Naive thymus-derived CD8-positive, alpha-beta T cell (primary cell): ENCODE results near the gene CNR2. TPM values are rescaled to one million over a fixed set of nuclear protein-coding genes. Genes with fewer than 3 reads are reported as not detected.
A peak's percentile ranks its signal among the peaks of the same experiment; 100 is the strongest.

ENCODE experiments used
- ATAC-seq, 2 donors: fragments of 150-1000 bp; cut with Tn5 transposase in 1 of 2; sonication (Bioruptor Pico), chemical (Tn5 transposase) in 1 of 2; 1 replicate in 1 of 2; 2 replicates in 1 of 2; pipeline ENCODE4 v1.10.0; 2021; ENCODE audit warnings: mild to moderate bottlenecking in 2 of 2, moderate library complexity in 2 of 2
- POLR2A ChIA-PET: fragments of 350-600 bp; sonication (Branson Sonifier 250); formaldehyde crosslinking; loops from one replicate; lab custom pipeline; 2021; ENCODE audit warnings: antibody characterized with exemption; lab: Charles Lee
- DNase-seq, 10 donors: peaks; one replicate each; pipeline versions ENCODE4 v3.0.0 to v3.0.0-alpha.2; 2020 to 2022
- H3K27ac Mint-ChIP-seq, 10 donors: one replicate each; pipeline ENCODE4 v1.8.0; 2020 to 2022; ENCODE audit warnings: mild to moderate bottlenecking in 10 of 10, mixed read lengths in 10 of 10, moderate library complexity in 4 of 10, inconsistent platforms in 1 of 10
- H3K27me3 Mint-ChIP-seq, 5 donors: one replicate each; pipeline ENCODE4 v1.8.0; 2021 to 2022; ENCODE audit warnings: mixed read lengths in 5 of 5
- H3K36me3 Mint-ChIP-seq, 3 donors: one replicate each; pipeline ENCODE4 v1.8.0; 2020 to 2022; ENCODE audit warnings: mixed read lengths in 3 of 3, mild to moderate bottlenecking in 2 of 3, inconsistent platforms in 1 of 3
- H3K4me1 Mint-ChIP-seq, 4 donors: one replicate each; pipeline ENCODE4 v1.8.0; 2021 to 2022; ENCODE audit warnings: mixed read lengths in 4 of 4
- H3K4me3 Mint-ChIP-seq, 10 donors: one replicate each; pipeline ENCODE4 v1.8.0; 2020 to 2022; ENCODE audit warnings: mild to moderate bottlenecking in 10 of 10, mixed read lengths in 10 of 10, moderate library complexity in 6 of 10, inconsistent platforms in 1 of 10
- H3K9me3 Mint-ChIP-seq, 9 donors: one replicate each; pipeline ENCODE4 v1.8.0; 2020 to 2022; ENCODE audit warnings: mixed read lengths in 9 of 9, mild to moderate bottlenecking in 3 of 9, inconsistent platforms in 1 of 9, moderate library complexity in 1 of 9
- polyA plus RNA-seq, 3 donors: library from polyadenylated mRNA; unstranded; fragments of 300-500 nt; fragmentation: Illumina TruSeq; gene quantifications; one replicate each; pipeline ENCODE4 v1.2.3, GENCODE V29; 2021
- total RNA-seq, 8 experiments: library from RNA in 2 of 8; stranded (reverse) in 2 of 8; gene quantifications; one replicate each; pipeline ENCODE4 v1.2.3 and lab custom pipeline; 2021 to 2026

The CNR2 gene
- total and polyA plus RNA-seq, 5 experiments from 2014 or later = 0.05 to 3.2 (median 0.99) TPM

DNA sequence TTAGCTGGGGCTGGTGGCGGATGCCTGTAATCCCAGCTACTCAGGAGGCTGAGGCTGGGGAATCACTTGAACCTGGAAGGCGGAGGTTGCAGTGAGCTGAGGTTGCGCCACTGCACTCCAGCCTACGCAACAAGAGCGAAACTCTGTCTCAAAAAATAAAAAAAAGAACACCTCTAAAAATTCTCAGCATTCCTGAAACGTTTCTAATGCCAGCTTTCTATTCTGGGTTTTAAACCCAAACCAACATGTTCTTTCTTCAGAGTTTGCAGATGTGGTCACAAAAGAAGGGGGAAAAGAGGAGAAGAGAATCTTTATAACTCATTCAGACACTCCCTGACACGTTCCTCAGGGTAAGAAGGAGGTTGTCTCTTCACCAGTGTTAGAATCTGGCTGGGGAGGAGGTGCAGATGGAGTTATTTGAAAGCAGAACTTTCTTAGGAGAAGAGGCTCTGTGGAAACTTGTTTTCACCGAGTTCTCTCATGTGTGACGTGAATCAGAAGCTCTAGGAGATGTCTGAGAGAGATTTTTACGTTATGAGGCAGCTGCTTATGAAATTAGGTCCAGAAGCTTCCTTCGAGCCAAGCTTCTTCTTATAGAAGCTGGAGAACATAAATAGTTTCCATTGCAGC is 17.8 kb upstream of the CNR2 start:
- Mint-ChIP-seq H3K4me1 (peaks cover 0 to 18% (median 0%) of the 10 kb centered on the region in 4 donors), H3K9me3 (no peaks in the 10 kb centered on the region), H3K27me3 (no peaks in the 10 kb centered on the region), H3K27ac (peak overlapping the region in 3 of 10 donors; percentile 15 to 60 (median 54)), H3K4me3 (peak overlapping the region in 1 of 10 donors; percentile 48), H3K36me3 (no peaks in the 10 kb centered on the region)
- ATAC-seq (peak in 1 of 2 donors; percentile 25), DNase-seq (no peak)
- POLR2A ChIA-PET = interaction anchor here (0.6 to 0.9 kb wide), 2 partner anchors 11 to 693 kb away, joined by 3 to 4 read pairs; no protein-coding TSS in a partner anchor

DNA sequence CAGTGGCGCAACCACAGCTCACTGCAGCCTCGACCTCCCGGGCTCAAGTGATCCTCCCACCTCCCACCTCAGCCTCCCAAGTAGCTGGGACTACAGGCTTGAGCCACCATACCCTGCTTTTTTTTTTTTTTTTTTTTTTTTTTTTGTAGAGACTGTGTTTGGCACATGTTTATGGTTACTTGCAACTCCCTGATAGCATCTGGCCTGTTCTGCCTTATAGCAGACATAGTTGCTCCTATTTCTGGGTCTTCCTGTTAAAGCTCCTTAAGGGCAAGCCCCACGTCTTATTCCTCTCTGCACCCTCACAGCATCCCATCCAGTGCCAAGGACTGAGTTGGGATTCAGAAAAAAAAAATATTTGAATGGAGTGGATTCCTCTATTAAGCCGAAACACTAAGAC is 17.1 kb upstream of the CNR2 start:
- Mint-ChIP-seq H3K36me3 (no peaks in the 10 kb centered on the region), H3K4me3 (no peak overlapping the region), H3K9me3 (no peaks in the 10 kb centered on the region), H3K27ac (no peak overlapping the region), H3K27me3 (no peaks in the 10 kb centered on the region), H3K4me1 (peaks cover 0 to 18% (median 0%) of the 10 kb centered on the region in 4 donors)
- ATAC-seq (no peak), DNase-seq (no peak)
- POLR2A ChIA-PET = no interaction called here

DNA sequence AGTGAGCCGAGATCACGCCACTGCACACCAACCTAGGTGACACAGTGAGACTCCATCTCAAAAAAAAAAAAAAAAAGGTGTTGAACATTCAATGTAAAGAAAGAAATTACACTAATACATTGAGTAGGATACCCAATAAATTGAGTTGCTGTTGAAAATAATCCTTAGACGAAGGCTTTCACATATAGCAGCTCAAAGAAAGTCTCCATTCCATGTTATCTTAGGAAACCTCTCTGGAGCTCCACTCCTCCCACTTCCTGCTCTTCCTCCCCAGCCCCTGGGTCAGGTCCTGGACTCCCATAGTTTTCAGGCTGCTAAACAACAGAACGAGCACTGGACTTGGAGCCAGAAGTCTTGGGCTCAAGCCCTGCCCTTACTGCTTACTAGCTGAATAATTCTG is 15.6 kb upstream of the CNR2 start:
- H3K27ac Mint-ChIP-seq = no peak overlapping the region
- no peaks in the 10 kb centered on the region for H3K36me3 Mint-ChIP-seq
- no peak for ATAC-seq
- peaks cover 0 to 18% (median 0%) of the 10 kb centered on the region in 4 donors for H3K4me1 Mint-ChIP-seq
- POLR2A ChIA-PET = no interaction called here
- no peaks in the 10 kb centered on the region for H3K9me3 Mint-ChIP-seq
- H3K27me3 Mint-ChIP-seq = no peaks in the 10 kb centered on the region
- DNase-seq = no peak
- H3K4me3 Mint-ChIP-seq = no peak overlapping the region

- Mint-ChIP-seq H3K27ac (no peak overlapping the region), H3K9me3 (no peaks in the 10 kb centered on the region), H3K4me1 (peaks cover 0 to 14% (median 0%) of the 10 kb centered on the region in 4 donors), H3K27me3 (no peaks in the 10 kb centered on the region), H3K4me3 (no peak overlapping the region), H3K36me3 (no peaks in the 10 kb centered on the region)
- POLR2A ChIA-PET = no interaction called here
- ATAC-seq = no peak
- DNase-seq = no peak
Observed at GRCh38 chr1:23927097-23927496, 13.9 kb upstream of the CNR2 start.

DNA sequence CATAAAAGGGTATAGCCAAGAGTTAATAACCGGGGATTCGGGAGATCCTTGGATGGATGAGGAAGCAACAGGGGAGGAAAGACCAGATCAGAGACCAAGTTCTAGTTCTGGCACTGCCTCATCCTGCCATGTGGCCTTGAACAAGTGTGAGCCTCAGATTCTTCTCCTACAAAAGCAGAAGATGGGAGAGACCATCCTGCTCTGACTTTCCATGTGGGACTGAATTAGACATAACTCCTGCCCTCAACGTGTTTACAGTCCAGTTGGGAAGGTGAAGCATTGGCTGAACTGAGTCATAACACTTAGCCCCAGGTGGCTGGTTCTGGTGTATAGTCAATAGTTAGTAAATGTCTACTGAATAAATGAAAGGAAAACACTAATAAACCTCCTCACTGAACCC is 12.1 kb upstream of the CNR2 start:
- H3K27me3 Mint-ChIP-seq = no peaks in the 10 kb centered on the region
- H3K4me1 Mint-ChIP-seq = peaks cover 0 to 6% (median 0%) of the 10 kb centered on the region in 4 donors
- no peaks in the 10 kb centered on the region for H3K36me3 Mint-ChIP-seq
- POLR2A ChIA-PET = no interaction called here
- no peak overlapping the region for H3K27ac Mint-ChIP-seq
- no peak overlapping the region for H3K4me3 Mint-ChIP-seq
- H3K9me3 Mint-ChIP-seq = no peaks in the 10 kb centered on the region
- no peak for ATAC-seq
- no peak for DNase-seq

GRCh38 chr1:23924601-23925000 is 11.4 kb upstream of the CNR2 start:
- POLR2A ChIA-PET = no interaction called here
- Mint-ChIP-seq H3K27ac (no peak overlapping the region), H3K4me3 (no peak overlapping the region), H3K9me3 (no peaks in the 10 kb centered on the region), H3K36me3 (no peaks in the 10 kb centered on the region), H3K4me1 (peaks cover 0 to 13% (median 0%) of the 10 kb centered on the region in 4 donors), H3K27me3 (no peaks in the 10 kb centered on the region)
- DNase-seq (no peak), ATAC-seq (no peak)

- ATAC-seq (no peak), DNase-seq (no peak)
- POLR2A ChIA-PET = no interaction called here
- H3K4me3 Mint-ChIP-seq = no peak overlapping the region
- no peaks in the 10 kb centered on the region for H3K27me3 Mint-ChIP-seq
- H3K27ac Mint-ChIP-seq = peak overlapping the region in 1 of 10 donors; percentile 4
- no peaks in the 10 kb centered on the region for H3K36me3 Mint-ChIP-seq
- H3K9me3 Mint-ChIP-seq = no peaks in the 10 kb centered on the region
- peaks cover 0 to 13% (median 0%) of the 10 kb centered on the region in 4 donors for H3K4me1 Mint-ChIP-seq
Observed at GRCh38 chr1:23923592-23924499, 10.7 kb upstream of the CNR2 start.

GRCh38 chr1:23922321-23922943 is 9.3 kb upstream of the CNR2 start:
- ATAC-seq = no peak
- no peak for DNase-seq
- Mint-ChIP-seq H3K27me3 (no peaks in the 10 kb centered on the region), H3K27ac (peak overlapping the region in 1 of 10 donors; percentile 15), H3K9me3 (no peaks in the 10 kb centered on the region), H3K4me3 (no peak overlapping the region), H3K36me3 (no peaks in the 10 kb centered on the region), H3K4me1 (peaks cover 0 to 13% (median 0%) of the 10 kb centered on the region in 4 donors)
- POLR2A ChIA-PET = no interaction called here

- POLR2A ChIA-PET = interaction anchor here (0.6 to 1.6 kb wide), 5 partner anchors 91 to 146 kb away, joined by 3 to 12 read pairs (median 5); partner anchors contain the start of gene HMGCL
- no peaks in the 10 kb centered on the region for H3K9me3 Mint-ChIP-seq
- no peaks in the 10 kb centered on the region for H3K27me3 Mint-ChIP-seq
- ATAC-seq (peak; percentile 96 to 97), DNase-seq (peak; percentile 38 to 83 (median 66))
- H3K27ac Mint-ChIP-seq = peak overlapping the region in 3 of 10 donors; percentile 17 to 79 (median 75)
- H3K36me3 Mint-ChIP-seq = no peaks in the 10 kb centered on the region
- peak overlapping the region in 1 of 10 donors; percentile 32 for H3K4me3 Mint-ChIP-seq
- H3K4me1 Mint-ChIP-seq = peaks cover 23 to 62% (median 32%) of the 10 kb centered on the region in 4 donors
Observed at GRCh38 chr1:23916209-23917131, 3.3 kb upstream of the CNR2 start.

GRCh38 chr1:23915466-23915865 is 2.3 kb upstream of the CNR2 start:
- ATAC-seq (no peak), DNase-seq (no peak)
- POLR2A ChIA-PET = interaction anchor here (1.0 kb wide), 1 partner anchor 143 kb away, joined by 5 read pairs; no protein-coding TSS in a partner anchor
- Mint-ChIP-seq H3K4me3 (no peak overlapping the region), H3K27me3 (no peaks in the 10 kb centered on the region), H3K9me3 (no peaks in the 10 kb centered on the region), H3K27ac (peak overlapping the region in 3 of 10 donors; percentile 20 to 79 (median 25)), H3K4me1 (peaks cover 30 to 70% (median 42%) of the 10 kb centered on the region in 4 donors), H3K36me3 (no peaks in the 10 kb centered on the region)

DNA sequence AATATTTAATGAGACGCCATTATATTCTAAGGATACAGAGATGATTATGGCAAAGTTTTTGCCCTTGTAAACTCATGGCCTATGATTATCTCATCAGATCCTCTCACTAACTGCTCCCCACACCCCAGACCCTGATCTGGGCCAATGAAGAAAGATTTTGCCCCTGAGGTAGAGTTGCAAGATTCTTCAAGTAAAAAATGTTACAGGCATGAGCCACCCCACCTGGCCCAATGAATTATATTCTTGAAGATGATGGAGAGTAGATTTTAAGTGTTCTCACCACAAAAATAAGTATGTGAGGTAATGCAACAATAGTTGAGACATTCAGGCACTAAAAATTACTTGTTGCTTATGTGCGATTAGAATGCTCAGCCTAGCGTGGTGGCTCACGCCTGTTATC is 1.8 kb upstream of the CNR2 start:
- DNase-seq = no peak
- Mint-ChIP-seq H3K36me3 (no peaks in the 10 kb centered on the region), H3K4me3 (no peak overlapping the region), H3K4me1 (peaks cover 33 to 69% (median 46%) of the 10 kb centered on the region in 4 donors), H3K27ac (peak overlapping the region in 9 of 10 donors; percentile 14 to 91 (median 41)), H3K9me3 (no peaks in the 10 kb centered on the region), H3K27me3 (no peaks in the 10 kb centered on the region)
- ATAC-seq = no peak
- POLR2A ChIA-PET = interaction anchor here (1.0 kb wide), 1 partner anchor 143 kb away, joined by 5 read pairs; no protein-coding TSS in a partner anchor

DNA sequence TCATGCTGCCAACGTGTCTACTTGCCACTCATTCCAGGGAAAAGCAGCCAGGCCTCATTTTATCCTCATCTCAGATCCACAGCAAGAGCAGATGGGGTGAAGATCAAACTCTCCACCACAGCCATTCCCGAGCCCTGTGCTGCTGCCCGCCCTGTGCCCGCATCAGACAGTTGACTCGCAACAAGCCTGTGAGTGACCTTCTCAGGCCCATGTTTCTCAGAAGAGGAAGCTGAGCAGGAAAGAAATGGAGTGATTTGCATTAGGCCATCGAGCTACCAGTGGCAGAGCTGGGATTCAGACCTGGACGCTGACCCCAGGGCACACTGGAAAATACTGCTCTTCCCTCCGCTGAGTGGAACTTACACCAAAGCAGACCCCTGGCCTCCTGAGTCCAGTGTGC is 1.2 kb downstream of the CNR2 start:
- Mint-ChIP-seq H3K27ac (peak overlapping the region in 9 of 10 donors; percentile 22 to 88 (median 79)), H3K27me3 (no peaks in the 10 kb centered on the region), H3K4me1 (peaks cover 41 to 89% (median 62%) of the 10 kb centered on the region in 4 donors), H3K4me3 (peak overlapping the region in 7 of 10 donors; percentile 32 to 88 (median 69)), H3K9me3 (no peaks in the 10 kb centered on the region), H3K36me3 (no peaks in the 10 kb centered on the region)
- POLR2A ChIA-PET = no interaction called here
- DNase-seq = no peak
- ATAC-seq = no peak
